AML-193 (cell line): ENCODE data around the gene ICAM2.

ENCODE experiments used
- DNase-seq, 2 experiments: peaks; one replicate each; lab custom pipeline; 2025; lab: John Stamatoyannopoulos, UW

ICAM2 gene

GRCh38 chr17:63974594-63975192 lies 45.7 kb downstream of the ICAM2 start:
- DNase-seq = no peak

GRCh38 chr17:63973930-63974593 lies 46.4 kb downstream of the ICAM2 start:
- no peak for DNase-seq

DNA sequence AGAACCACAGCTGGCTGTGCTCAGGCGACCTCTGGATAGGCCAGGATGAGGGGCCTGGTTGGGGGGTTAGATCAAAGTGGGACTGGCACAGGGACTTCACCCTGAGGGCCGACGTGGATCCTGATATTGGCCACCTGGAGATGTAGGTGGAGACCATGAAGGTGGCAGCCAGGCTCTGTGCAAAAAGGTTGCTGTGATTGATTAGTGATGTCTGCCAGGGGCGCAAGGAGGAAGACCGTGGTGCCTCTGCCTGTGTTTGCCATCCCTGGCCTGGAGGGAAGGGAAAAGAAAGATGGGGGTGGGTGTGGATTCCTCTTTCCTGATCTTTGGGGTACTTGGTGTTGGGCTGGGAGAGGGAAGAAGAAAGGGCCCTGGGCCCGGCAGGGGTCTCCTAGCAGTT lies 47.2 kb downstream of the ICAM2 start:
- no peak for DNase-seq

DNA sequence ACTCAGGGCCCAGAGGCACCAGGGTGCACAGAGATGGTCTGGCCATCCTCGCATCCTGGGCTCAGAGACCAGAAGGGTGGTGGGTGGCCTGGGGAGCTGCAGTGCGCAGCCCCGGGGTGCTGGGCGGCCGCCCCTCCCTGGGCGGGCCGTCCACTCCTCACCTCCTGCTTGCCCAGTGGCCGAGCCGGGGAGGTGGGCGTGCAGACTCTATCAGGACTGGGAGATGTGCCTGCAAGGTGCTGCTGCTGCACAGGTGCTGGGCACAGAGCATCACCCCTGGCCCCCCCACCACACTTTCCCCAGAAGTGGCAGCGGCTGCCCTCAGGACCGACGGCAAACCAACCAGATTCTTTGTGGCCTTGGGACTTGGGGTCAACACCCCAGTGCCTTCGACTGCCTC lies 47.6 kb downstream of the ICAM2 start, which contains the start of gene SCN4A:
TSS of gene SCN4A (minus strand) at position 123 of the 400 bp plus-strand sequence. CDS start at position 46, 77 bp downstream.
- DNase-seq = no peak

DNA sequence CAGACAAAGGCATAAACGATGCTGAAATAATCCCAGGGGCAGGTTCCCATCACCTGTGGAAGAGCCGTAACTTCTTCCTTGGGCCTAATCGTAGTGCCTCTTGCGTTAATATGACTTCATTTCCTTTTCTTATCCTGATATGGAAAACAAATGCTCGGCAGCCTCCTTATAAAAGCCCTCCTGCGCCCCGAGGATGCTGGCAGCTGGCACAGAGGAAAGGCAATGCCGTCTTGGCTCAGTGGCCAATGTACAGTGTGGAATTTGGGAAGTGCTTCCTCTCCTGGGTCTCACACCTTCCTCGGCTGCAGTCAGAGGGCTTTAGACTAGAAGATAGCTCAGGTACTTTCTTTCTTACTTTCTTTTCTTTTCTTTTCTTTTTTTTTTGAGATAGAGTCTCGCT lies 51.2 kb downstream of the ICAM2 start:
- no peak for DNase-seq

- DNase-seq = no peak
Observed at GRCh38 chr17:63967953-63968352, 52.5 kb downstream of the ICAM2 start.

DNA sequence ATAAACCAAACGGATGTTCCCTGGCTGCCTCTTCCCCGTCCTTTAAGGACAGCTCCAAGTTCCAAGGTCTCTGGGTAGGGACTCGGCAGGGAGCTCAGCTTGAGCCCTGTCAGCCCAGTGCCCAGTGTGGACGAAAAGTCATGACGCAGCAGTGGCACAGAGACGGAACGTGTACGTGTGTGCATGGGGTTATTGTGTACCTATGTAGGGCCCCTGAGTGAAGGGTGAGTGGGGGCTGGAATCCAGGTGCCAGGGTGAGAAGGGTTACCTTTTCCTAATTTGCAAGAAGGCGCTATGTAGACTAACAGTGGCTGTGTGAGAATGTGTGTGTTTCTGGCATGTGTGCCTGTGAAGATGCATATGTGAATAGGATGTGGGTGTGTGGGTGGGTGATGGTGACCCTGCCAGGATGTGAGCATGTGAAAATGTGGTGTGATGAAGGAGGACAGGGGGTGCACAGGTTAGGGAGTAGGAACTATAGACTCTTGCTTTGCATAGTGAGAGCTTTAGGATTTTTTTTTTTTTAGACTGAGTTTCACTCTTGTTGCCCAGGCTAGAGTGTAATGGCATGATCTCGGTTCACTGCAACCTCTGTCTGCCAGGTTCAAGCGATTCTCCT lies 53.7 kb downstream of the ICAM2 start:
- DNase-seq = no peak

DNA sequence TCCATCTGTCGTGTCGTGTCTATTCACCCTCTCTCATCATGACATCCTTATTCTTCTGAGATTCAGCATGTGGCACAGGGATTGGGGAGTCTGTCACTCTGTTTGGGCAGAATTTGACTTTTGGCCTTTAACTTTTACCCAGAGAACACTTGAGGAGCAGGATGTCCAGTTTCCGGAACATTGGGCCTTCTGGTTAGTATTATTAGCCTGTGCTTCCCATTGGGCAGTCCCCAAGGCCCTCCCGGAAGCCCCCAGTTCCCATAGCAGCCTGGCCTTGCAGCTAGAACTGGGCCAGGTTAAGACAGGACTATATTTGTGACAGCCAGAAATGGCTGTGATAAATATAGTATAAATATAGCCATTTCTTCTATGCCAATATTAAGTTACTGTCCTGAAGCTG lies 57.3 kb downstream of the ICAM2 start:
- no peak for DNase-seq

GRCh38 chr17:63962298-63962744 lies 58.1 kb downstream of the ICAM2 start:
- no peak for DNase-seq

- no peak for DNase-seq
Observed at GRCh38 chr17:63961355-63962212, 58.8 kb downstream of the ICAM2 start.

DNA sequence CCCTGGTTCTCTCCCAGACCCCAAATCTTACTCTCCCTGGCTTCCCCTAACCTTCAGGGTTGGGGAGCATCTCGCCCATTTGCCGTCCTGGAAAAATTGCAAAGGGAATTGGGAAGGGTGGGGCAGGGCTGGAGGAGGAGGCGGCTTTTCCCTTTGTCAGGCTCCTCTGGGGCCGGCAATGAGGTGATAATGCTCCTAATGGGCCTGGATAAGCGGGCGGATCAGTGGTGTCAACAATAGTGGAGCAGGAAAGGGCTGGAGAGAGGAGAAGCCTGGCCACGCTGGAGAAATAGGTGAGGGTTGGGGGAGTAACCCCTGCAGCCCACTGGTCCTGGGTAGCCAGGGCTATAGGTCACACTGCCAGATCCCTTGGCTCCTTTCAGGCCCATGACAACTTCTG lies 60.0 kb downstream of the ICAM2 start:
- no peak for DNase-seq

- DNase-seq = no peak
Observed at GRCh38 chr17:63960006-63960405, 60.4 kb downstream of the ICAM2 start.

- DNase-seq = no peak
Observed at GRCh38 chr17:63956296-63956920, 64.0 kb downstream of the ICAM2 start.

GRCh38 chr17:63955791-63956190 lies 64.6 kb downstream of the ICAM2 start:
- DNase-seq = no peak

- no peak for DNase-seq
Observed at GRCh38 chr17:63955232-63955631, 65.2 kb downstream of the ICAM2 start.

- DNase-seq = no peak
Observed at GRCh38 chr17:63954402-63955063, 65.9 kb downstream of the ICAM2 start.
